ENCODE results near the gene ARID4B.

GRCh38 chr1:235142991-235143390, 185.0 kb downstream of the ARID4B start:
- no peak for TF ChIP-seq CTCF (optimal IDR thresholded peaks at IDR 0.05 in 1 of 3, IDR thresholded peaks at IDR 0.05 in 1 of 3, conservative IDR thresholded peaks at IDR 0.05 in 1 of 3; ENCODE audit: extremely low read depth in 1 of 3, insufficient read depth in 2 of 3, low read length in 3 of 3)
- no peak for TF ChIP-seq EZH2 (IDR thresholded peaks at IDR 0.05; ENCODE audit: low read length)

Measured in keratinocyte (primary cell).